ENCODE data around the gene CDK3. TPM values are rescaled to one million over a fixed set of nuclear protein-coding genes. Genes with fewer than 3 reads are reported as not detected.

CDK3 gene
- total RNA-seq, 1 experiment from 2014 or later, result 5.2 TPM

DNA sequence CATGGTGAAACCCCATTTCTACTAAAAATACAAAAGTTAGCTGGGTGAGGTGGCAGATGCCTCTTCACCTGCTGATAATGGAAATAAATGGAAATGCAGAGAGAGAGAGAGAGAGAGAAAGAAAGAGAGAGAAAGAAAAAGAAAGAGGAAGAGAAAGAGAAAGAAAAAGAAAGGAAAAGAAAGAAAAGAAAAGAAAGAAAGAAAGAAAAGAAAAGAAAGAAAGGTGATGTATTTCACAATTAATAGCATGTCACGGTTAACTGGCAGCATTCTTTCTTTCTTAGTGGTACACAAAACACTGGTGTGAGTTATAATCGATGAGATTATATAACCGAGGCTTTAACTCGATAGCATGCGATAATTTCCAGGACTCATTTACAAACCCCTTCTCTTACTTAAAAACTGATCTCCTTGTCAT, 24.9 kb upstream of the CDK3 start:
- CTCF ChIA-PET, result no interaction called here
- no peak overlapping the region for H3K4me3 ChIP-seq (ENCODE audit: low read depth, low read length)
- peak overlapping the region; percentile 40 for H3K27ac Mint-ChIP-seq (ENCODE audit: unreplicated experiment)
- no peak for DNase-seq
- no peaks in the 10 kb centered on the region for H3K27me3 Mint-ChIP-seq (ENCODE audit: insufficient read depth, unreplicated experiment)
- POLR2A ChIA-PET, result no interaction called here
- no TSS peak for BruUV-seq (replicated peaks)
- H3K36me3 Mint-ChIP-seq (ENCODE audit: insufficient read depth, unreplicated experiment), result peaks cover 68% of the 10 kb centered on the region
- intact Hi-C loops (cut with micrococcal nuclease; ENCODE audit: unreplicated experiment), result loop anchor here (10.0 kb wide), 1 partner anchor 191 kb away; the partner anchor contains the start of gene UNK
- H3K4me3 Mint-ChIP-seq (ENCODE audit: unreplicated experiment), result peak overlapping the region; percentile 38
- H3K9me3 Mint-ChIP-seq (ENCODE audit: unreplicated experiment), result no peaks in the 10 kb centered on the region
- peaks cover 28% of the 10 kb centered on the region for H3K4me1 ChIP-seq
- H3K36me3 ChIP-seq (ENCODE audit: control insufficient read depth, insufficient read depth, low read length), result no peaks in the 10 kb centered on the region; the same call in 1 of the 2 replicates
- H3K9me3 ChIP-seq, result no peaks in the 10 kb centered on the region
- TF ChIP-seq, protein P1, sequence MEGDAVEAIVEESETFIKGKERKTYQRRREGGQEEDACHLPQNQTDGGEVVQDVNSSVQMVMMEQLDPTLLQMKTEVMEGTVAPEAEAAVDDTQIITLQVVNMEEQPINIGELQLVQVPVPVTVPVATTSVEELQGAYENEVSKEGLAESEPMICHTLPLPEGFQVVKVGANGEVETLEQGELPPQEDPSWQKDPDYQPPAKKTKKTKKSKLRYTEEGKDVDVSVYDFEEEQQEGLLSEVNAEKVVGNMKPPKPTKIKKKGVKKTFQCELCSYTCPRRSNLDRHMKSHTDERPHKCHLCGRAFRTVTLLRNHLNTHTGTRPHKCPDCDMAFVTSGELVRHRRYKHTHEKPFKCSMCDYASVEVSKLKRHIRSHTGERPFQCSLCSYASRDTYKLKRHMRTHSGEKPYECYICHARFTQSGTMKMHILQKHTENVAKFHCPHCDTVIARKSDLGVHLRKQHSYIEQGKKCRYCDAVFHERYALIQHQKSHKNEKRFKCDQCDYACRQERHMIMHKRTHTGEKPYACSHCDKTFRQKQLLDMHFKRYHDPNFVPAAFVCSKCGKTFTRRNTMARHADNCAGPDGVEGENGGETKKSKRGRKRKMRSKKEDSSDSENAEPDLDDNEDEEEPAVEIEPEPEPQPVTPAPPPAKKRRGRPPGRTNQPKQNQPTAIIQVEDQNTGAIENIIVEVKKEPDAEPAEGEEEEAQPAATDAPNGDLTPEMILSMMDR (IDR thresholded peaks at IDR 0.05; ENCODE audit: insufficient read depth in 1 of 2, low read depth in 1 of 2, low read length in 1 of 2, severe bottlenecking in 1 of 2, unreplicated experiment in 1 of 2), result no peak
- H3K4me1 Mint-ChIP-seq (ENCODE audit: low read depth, unreplicated experiment), result peaks cover 22% of the 10 kb centered on the region
- H3K27me3 ChIP-seq (replicated peaks; ENCODE audit: control insufficient read depth, insufficient read depth, low read length), result no peaks in the 10 kb centered on the region

DNA sequence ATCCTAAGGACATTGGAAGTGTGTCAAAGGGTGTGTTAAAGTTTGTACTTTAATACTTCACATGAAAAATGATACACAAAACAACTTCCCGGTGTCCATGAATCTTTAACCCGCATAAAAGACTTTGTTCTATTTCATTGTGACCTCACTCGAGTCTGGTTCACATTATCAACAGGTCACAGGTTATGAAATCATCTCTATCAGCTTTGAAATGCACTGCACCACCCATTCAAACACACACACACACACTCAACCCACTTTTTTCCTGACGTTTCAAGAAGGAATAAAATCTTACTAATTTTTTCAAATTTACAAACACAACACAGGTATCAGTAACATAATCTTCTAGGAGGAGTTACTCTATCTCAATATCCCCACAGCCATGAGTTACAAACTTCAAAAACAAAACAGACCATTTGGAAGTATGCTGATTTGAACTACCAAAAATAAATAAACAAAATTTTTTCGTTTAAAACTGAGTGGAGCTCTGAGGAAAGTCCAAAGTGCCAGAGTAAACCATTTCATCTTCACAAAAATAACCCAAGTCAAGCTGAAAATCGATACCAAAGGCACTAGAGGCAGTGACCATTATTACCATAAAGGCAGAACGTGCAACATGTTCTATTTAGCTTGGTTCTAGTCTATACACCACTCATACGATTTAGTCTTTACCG, 24.3 kb upstream of the CDK3 start:
- no peak overlapping the region for H3K4me3 ChIP-seq (ENCODE audit: low read depth, low read length)
- no peak for DNase-seq
- Mint-ChIP-seq H3K9me3 (ENCODE audit: unreplicated experiment) (no peaks in the 10 kb centered on the region), H3K27me3 (ENCODE audit: insufficient read depth, unreplicated experiment) (no peaks in the 10 kb centered on the region), H3K4me1 (ENCODE audit: low read depth, unreplicated experiment) (peaks cover 28% of the 10 kb centered on the region), H3K4me3 (ENCODE audit: unreplicated experiment) (peak overlapping the region; percentile 38), H3K36me3 (ENCODE audit: insufficient read depth, unreplicated experiment) (peaks cover 63% of the 10 kb centered on the region), H3K27ac (ENCODE audit: unreplicated experiment) (peak overlapping the region; percentile 40)
- no peaks in the 10 kb centered on the region for H3K27me3 ChIP-seq (replicated peaks; ENCODE audit: control insufficient read depth, insufficient read depth, low read length)
- CTCF ChIA-PET, result interaction anchor here (1.0 kb wide), 1 partner anchor 71 kb away, joined by 3 read pairs; the partner anchor contains the start of gene MRPL38
- TF ChIP-seq, protein P1 (IDR thresholded peaks at IDR 0.05; ENCODE audit: insufficient read depth in 1 of 2, low read depth in 1 of 2, low read length in 1 of 2, severe bottlenecking in 1 of 2, unreplicated experiment in 1 of 2), result no peak
- H3K9me3 ChIP-seq, result no peaks in the 10 kb centered on the region
- BruUV-seq (replicated peaks), result TSS peak; percentile 9
- H3K36me3 ChIP-seq (ENCODE audit: control insufficient read depth, insufficient read depth, low read length), result no peaks in the 10 kb centered on the region; the same call in 1 of the 2 replicates
- intact Hi-C loops (cut with micrococcal nuclease; ENCODE audit: unreplicated experiment), result loop anchor here (10.0 kb wide), 1 partner anchor 192 kb away; the partner anchor contains the start of gene UNK
- POLR2A ChIA-PET, result no interaction called here
- peaks cover 31% of the 10 kb centered on the region for H3K4me1 ChIP-seq

DNA sequence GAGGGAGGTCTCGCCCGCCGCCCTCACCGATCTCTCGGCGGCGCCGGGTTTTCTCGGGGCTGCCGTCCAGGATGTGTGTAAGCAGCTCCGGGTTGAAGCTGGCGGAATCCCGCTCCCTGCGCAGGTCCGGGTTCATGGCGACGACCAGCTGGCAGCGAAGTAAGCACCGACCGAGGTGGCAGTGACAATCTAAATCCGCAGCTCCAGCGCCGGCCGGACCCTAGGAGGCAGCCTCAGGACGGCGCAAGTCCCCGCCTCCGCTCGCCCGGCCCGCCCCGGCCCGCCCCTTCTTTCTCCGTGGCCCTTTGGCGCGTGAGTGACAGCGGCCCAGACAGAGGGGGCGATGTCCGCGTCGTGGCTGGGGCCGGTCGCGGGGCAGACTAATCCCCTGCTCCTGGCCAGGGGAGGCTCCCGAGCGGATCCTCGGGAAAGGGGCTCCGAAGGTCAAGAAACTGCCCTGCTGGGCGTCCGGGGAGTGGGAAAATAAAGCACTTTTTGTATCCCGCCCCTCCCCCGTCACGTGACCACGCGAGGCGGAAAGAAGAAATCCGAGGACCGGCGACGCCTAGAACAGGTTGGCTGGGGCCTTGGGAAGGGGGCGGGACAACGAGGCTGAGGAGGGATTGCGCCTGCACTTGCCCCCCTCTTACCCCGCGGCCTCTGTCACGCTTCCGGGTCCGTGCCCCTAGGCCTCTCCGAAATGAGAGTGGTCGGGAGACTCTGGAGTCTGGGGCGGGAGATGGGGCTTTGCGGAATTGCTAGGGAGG, 21.5 kb upstream of the CDK3 start, which contains the start of the genes ACOX1 and TEN1:
TSS of gene ACOX1 (minus strand) at position 229 of the 767 bp plus-strand sequence. CDS start at position 136, 93 bp downstream.
TSS of gene TEN1 (plus strand) at position 303 of the 767 bp plus-strand sequence. CDS start 6,953 bp downstream, outside the sequence.
- Histone ChIP-seq H3K9me3 (no peaks in the 10 kb centered on the region), H3K4me3 (ENCODE audit: low read depth, low read length) (peak within 1 kb of the TSS; percentile 88), H3K27me3 (replicated peaks; ENCODE audit: control insufficient read depth, insufficient read depth, low read length) (no peaks in the 10 kb centered on the region), H3K36me3 (ENCODE audit: control insufficient read depth, insufficient read depth, low read length) (no peaks in the 10 kb centered on the region), H3K4me1 (peaks cover 59% of the 10 kb centered on the region)
- peak within 1 kb of the TSS; percentile 97 for H3K4me3 Mint-ChIP-seq (ENCODE audit: unreplicated experiment)
- peak; percentile 99 for DNase-seq
- H3K27ac Mint-ChIP-seq (ENCODE audit: unreplicated experiment), result peak within 1 kb of the TSS; percentile 100
- H3K4me1 Mint-ChIP-seq (ENCODE audit: low read depth, unreplicated experiment), result peaks cover 49% of the 10 kb centered on the region
- no peaks in the 10 kb centered on the region for H3K27me3 Mint-ChIP-seq (ENCODE audit: insufficient read depth, unreplicated experiment)
- no peaks in the 10 kb centered on the region for H3K9me3 Mint-ChIP-seq (ENCODE audit: unreplicated experiment)
- TF ChIP-seq, protein P1 (IDR thresholded peaks at IDR 0.05; ENCODE audit: insufficient read depth in 1 of 2, low read depth in 1 of 2, low read length in 1 of 2, severe bottlenecking in 1 of 2, unreplicated experiment in 1 of 2), result peak; percentile 24 to 30
- no TSS peak for BruUV-seq (replicated peaks)
- CTCF ChIA-PET, result interaction anchor here (0.6 to 2.0 kb wide), 7 partner anchors 18 to 473 kb away, joined by 3 to 12 read pairs (median 4); partner anchors contain the start of gene CDK3
- POLR2A ChIA-PET, result interaction anchor here (0.6 to 1.9 kb wide), 4 partner anchors 9 to 246 kb away, joined by 3 to 10 read pairs (median 4); partner anchors contain the start of gene FBF1
- intact Hi-C loops (cut with micrococcal nuclease; ENCODE audit: unreplicated experiment), result loop anchor here (1.0 to 10.0 kb wide), 4 partner anchors 9 to 194 kb away; partner anchors contain the start of gene UNK
- peaks cover 42% of the 10 kb centered on the region for H3K36me3 Mint-ChIP-seq (ENCODE audit: insufficient read depth, unreplicated experiment)
